ENCODE results near the gene SPTBN4.

Gene SPTBN4

GRCh38 chr19:40424637-40425449, 42.0 kb upstream of the SPTBN4 start (continued):
- peak; percentile 98 for TF ChIP-seq GLIS1 (tag by site-specific recombination; IDR thresholded peaks at IDR 0.05)
- TF ChIP-seq ZNF350 (tag by site-specific recombination; IDR thresholded peaks at IDR 0.05) = no peak
- no peak for TF ChIP-seq ZNF626 (tag by site-specific recombination; IDR thresholded peaks at IDR 0.05)
- TF ChIP-seq PRDM1 (tag by site-specific recombination; IDR thresholded peaks at IDR 0.05) = no peak
- TF ChIP-seq ZBTB10 (tag by site-specific recombination; IDR thresholded peaks at IDR 0.05) = peak; percentile 96
- TF ChIP-seq ZNF837 (tag by site-specific recombination; IDR thresholded peaks at IDR 0.05) = no peak
- TF ChIP-seq ZNF660 (tag by site-specific recombination; IDR thresholded peaks at IDR 0.05) = no peak
- no peak for TF ChIP-seq ZNF174 (tag by site-specific recombination; IDR thresholded peaks at IDR 0.05)
- no peak for TF ChIP-seq EGR2 (tag by site-specific recombination; IDR thresholded peaks at IDR 0.05; ENCODE audit: low read depth)
- TF ChIP-seq ZNF501 (tag by site-specific recombination; IDR thresholded peaks at IDR 0.05) = peak; percentile 35; the same call in 1 of the 2 replicates
- 0 out of 2 replicates have a peak, but pooled peaks have one; percentile 8 for TF ChIP-seq ZNF280D (tag by site-specific recombination; IDR thresholded peaks at IDR 0.05)
- no peak for TF ChIP-seq ZNF2 (tag by site-specific recombination; IDR thresholded peaks at IDR 0.05)
- TF ChIP-seq ZNF416 (tag by site-specific recombination; IDR thresholded peaks at IDR 0.05) = no peak
- TF ChIP-seq ZNF394 (tag by site-specific recombination; IDR thresholded peaks at IDR 0.05; ENCODE audit: borderline replicate concordance) = no peak
- no peak for TF ChIP-seq ZNF19 (tag by site-specific recombination; IDR thresholded peaks at IDR 0.05; ENCODE audit: low read depth)
- no peak for TF ChIP-seq ZNF148 (tag by site-specific recombination; IDR thresholded peaks at IDR 0.05; ENCODE audit: borderline replicate concordance)
- no peak; the same call in 1 of the 2 replicates for TF ChIP-seq ZBTB21 (tag by site-specific recombination; IDR thresholded peaks at IDR 0.05)
- TF ChIP-seq YY2 (tag by site-specific recombination; IDR thresholded peaks at IDR 0.05) = no peak
- TF ChIP-seq PRDM6 (tag by site-specific recombination; IDR thresholded peaks at IDR 0.05) = no peak
- TF ChIP-seq ZNF341 (tag by site-specific recombination; IDR thresholded peaks at IDR 0.05; ENCODE audit: low read depth) = peak; percentile 40
- no peak for TF ChIP-seq ZNF670 (tag by site-specific recombination; IDR thresholded peaks at IDR 0.05; ENCODE audit: low read depth)
- peak; percentile 62 for TF ChIP-seq ZNF366 (tag by site-specific recombination; conservative IDR thresholded peaks at IDR 0.05)
- peak; percentile 63 for TF ChIP-seq WT1 (tag by site-specific recombination; IDR thresholded peaks at IDR 0.05)
- peak; percentile 96 for TF ChIP-seq ZBTB20 (tag by site-specific recombination; IDR thresholded peaks at IDR 0.05)
- TF ChIP-seq RBAK (tag by site-specific recombination; IDR thresholded peaks at IDR 0.05) = no peak
- TF ChIP-seq ZBTB49 (tag by site-specific recombination; IDR thresholded peaks at IDR 0.05; ENCODE audit: low read depth) = no peak
- no peak for TF ChIP-seq ZNF16 (tag by site-specific recombination; IDR thresholded peaks at IDR 0.05; ENCODE audit: low read depth)
- TF ChIP-seq ZBTB48 (tag by site-specific recombination; IDR thresholded peaks at IDR 0.05) = peak; percentile 69; the same call in 1 of the 2 replicates

Measured in HEK293 (cell line).